Right lobe of liver (tissue), 4 donors: ENCODE data around the gene FLOT1.

Source experiments
- POLR2A ChIP-seq: fragments of 450-650 bp; IDR thresholded peaks from one replicate; pipeline ENCODE4 v1.6.1; 2017; ENCODE audit warnings: antibody characterized with exemption, mild to moderate bottlenecking
- TF ChIP-seq, protein P1 (sequence below), 4 donors: fragments of 200-600 bp in 3 of 4; fragments of 450-650 bp in 1 of 4; IDR thresholded peaks; one replicate each; pipeline versions ENCODE4 v1.5.1 to v1.8.0; 2016 to 2022; ENCODE audit warnings: antibody characterized with exemption in 4 of 4, mild to moderate bottlenecking in 2 of 4
- donor health status: DM: no; HTN: no; CAD: no.
- donor health status: DM: no; HTN: no; CAD: no.
- donor health status: DM: no; HTN: yes; CAD: no.

DNA sequence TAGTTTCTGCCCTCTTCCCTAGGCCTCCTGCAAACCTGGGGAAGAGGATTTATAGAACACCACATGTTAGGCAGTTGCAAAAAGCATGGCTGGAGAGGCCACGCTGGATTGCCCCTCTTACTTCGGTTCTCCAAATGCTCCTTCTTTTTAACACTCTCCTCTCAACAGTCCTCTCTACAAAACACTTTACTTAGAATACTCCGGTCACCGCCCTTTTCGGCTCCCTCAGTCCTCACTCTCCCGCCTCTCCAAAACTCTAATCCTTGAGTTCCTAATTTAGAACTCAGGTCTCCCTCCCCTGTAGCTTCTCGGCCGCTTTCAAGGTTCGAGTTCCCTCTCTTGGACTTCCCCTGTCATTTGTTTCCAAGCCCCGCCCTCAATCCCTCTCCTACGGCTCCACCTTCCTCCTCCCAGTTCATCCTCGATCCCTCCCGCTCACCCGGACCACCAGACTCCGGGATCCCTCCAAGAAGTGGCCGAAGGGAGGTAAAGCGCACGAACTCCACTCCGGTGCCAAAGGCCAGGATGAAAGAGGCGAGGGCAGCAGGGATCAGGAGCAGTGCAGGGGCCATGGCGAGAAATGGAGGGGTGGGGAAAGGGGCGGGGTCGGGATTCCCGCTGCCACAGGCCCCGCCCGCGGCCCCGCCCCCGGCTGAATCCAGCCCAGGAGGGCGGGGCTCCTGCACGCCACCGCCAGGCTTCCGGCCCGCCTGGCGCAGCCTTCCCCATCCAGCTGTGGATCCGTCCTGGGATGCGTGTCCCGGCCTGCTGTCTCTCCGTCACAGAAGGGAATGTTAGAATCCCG lies 51.9 kb downstream of the FLOT1 start, which contains the start of gene NRM:
- TF ChIP-seq, protein P1, sequence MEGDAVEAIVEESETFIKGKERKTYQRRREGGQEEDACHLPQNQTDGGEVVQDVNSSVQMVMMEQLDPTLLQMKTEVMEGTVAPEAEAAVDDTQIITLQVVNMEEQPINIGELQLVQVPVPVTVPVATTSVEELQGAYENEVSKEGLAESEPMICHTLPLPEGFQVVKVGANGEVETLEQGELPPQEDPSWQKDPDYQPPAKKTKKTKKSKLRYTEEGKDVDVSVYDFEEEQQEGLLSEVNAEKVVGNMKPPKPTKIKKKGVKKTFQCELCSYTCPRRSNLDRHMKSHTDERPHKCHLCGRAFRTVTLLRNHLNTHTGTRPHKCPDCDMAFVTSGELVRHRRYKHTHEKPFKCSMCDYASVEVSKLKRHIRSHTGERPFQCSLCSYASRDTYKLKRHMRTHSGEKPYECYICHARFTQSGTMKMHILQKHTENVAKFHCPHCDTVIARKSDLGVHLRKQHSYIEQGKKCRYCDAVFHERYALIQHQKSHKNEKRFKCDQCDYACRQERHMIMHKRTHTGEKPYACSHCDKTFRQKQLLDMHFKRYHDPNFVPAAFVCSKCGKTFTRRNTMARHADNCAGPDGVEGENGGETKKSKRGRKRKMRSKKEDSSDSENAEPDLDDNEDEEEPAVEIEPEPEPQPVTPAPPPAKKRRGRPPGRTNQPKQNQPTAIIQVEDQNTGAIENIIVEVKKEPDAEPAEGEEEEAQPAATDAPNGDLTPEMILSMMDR (IDR thresholded peaks at IDR 0.05), result no peak
- peak; percentile 33 for TF ChIP-seq POLR2A
